ENCODE measurements around the gene CLP1.

The CLP1 gene

GRCh38 chr11:57657194-57658022, at the start of gene CLP1:
TSS of gene CLP1 (plus strand) at chr11:57657762. CDS start at chr11:57659477, 1,715 bp downstream.
- DNase-seq, result peak; percentile 93

- no peak for DNase-seq
Measured at GRCh38 chr11:57610170-57610569, 47.4 kb upstream of the CLP1 start.

- DNase-seq, result no peak
Measured at GRCh38 chr11:57614234-57614772, 43.3 kb upstream of the CLP1 start.

GRCh38 chr11:57615308-57615707, 42.3 kb upstream of the CLP1 start:
- no peak for DNase-seq

- no peak for DNase-seq
Measured at GRCh38 chr11:57616595-57616994, 41.0 kb upstream of the CLP1 start.

GRCh38 chr11:57618438-57618837, 39.1 kb upstream of the CLP1 start:
- no peak for DNase-seq

- DNase-seq, result no peak
Measured at GRCh38 chr11:57619331-57619730, 38.2 kb upstream of the CLP1 start.

- DNase-seq, result no peak
Measured at GRCh38 chr11:57620467-57620866, 37.1 kb upstream of the CLP1 start.

GRCh38 chr11:57622263-57622662, 35.3 kb upstream of the CLP1 start:
- DNase-seq, result no peak

GRCh38 chr11:57624864-57625263, 32.7 kb upstream of the CLP1 start:
- no peak for DNase-seq

- no peak for DNase-seq
Measured at GRCh38 chr11:57626895-57627294, 30.7 kb upstream of the CLP1 start.

- DNase-seq, result no peak
Measured at GRCh38 chr11:57630171-57630570, 27.4 kb upstream of the CLP1 start.

GRCh38 chr11:57632116-57632515, 25.4 kb upstream of the CLP1 start:
- DNase-seq, result no peak

- DNase-seq, result no peak
Measured at GRCh38 chr11:57633394-57634070, 24.0 kb upstream of the CLP1 start.

- no peak for DNase-seq
Measured at GRCh38 chr11:57634311-57634710, 23.3 kb upstream of the CLP1 start.

GRCh38 chr11:57635246-57635645, 22.3 kb upstream of the CLP1 start:
- DNase-seq, result no peak

- DNase-seq, result no peak
Measured at GRCh38 chr11:57637626-57638004, 19.9 kb upstream of the CLP1 start.

- peak; percentile 79 for DNase-seq
Measured at GRCh38 chr11:57638005-57638781, 19.4 kb upstream of the CLP1 start.

- DNase-seq, result no peak
Measured at GRCh38 chr11:57638811-57639320, 18.7 kb upstream of the CLP1 start.

GRCh38 chr11:57639321-57640067, 18.1 kb upstream of the CLP1 start:
- DNase-seq, result no peak

- no peak for DNase-seq
Measured at GRCh38 chr11:57640068-57640800, 17.3 kb upstream of the CLP1 start.
